Dermis microvascular lymphatic vessel endothelial cell (primary cell): ENCODE results near the gene IFNL2. TPM values are rescaled to one million over a fixed set of nuclear protein-coding genes. Genes with fewer than 3 reads are reported as not detected.
"Not testable (repeated sequence)": the region's sequence is repeated elsewhere in the genome, so short reads cannot be mapped to it uniquely, and the experiment has no call there.

ENCODE experiments used
- DNase-seq, 2 donors: peaks; one replicate each; pipeline versions ENCODE4 v3.0.0 to v3.0.0-alpha.2; 2010; ENCODE audit warnings: low read depth in 2 of 2
- total RNA-seq: library from RNA; depleted of rRNA; stranded (reverse); fragments of >200 nt; gene quantifications from 2 replicates; pipeline ENCODE4 v1.2.1, GENCODE V29; 2014

IFNL2 gene
- total RNA-seq, 1 donor from 2014 or later: not detected

GRCh38 chr19:39252458-39252857 lies 15.7 kb upstream of the IFNL2 start:
- DNase-seq: no peak

DNA sequence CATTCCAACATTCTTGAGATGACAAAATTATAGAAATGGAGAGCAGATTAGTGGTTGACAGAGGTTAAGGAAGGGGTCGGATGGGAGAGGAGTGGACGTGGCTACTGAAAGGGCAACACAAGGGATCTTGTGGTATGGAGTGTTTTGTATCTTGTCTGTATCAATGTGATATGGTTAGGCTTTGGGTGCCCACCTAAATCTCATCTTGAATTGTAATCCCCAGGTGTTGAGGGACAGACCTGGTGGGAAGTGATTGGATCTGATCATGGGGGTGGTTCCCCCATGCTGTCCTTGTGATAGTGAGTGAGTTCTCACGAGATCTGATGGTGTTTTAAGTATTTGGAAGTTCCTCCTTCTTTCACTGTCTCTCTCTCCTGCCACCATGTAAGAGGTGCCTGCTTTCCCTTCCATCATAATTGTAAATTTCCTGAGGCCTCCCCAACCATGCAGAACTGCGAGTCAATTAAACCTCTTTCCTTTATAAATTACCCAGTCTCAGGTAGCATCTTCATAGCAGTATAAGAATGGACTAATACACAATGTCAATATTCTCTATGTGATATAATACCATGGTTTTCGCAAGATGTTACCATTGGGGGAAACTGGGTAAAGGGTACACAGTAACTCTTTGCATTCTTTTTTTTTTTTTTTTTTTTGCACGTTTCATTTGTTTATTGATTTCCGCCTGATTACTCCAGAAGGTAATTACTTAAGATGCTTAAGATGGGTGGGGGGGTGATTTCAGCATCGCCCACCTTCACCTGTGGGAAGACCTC lies 14.6 kb upstream of the IFNL2 start:
- no peak for DNase-seq

GRCh38 chr19:39254531-39255345 lies 13.5 kb upstream of the IFNL2 start:
- no peak for DNase-seq

- DNase-seq: no peak
These were observed 11.0 kb upstream of the IFNL2 start for GRCh38 chr19:39257227-39257626.

DNA sequence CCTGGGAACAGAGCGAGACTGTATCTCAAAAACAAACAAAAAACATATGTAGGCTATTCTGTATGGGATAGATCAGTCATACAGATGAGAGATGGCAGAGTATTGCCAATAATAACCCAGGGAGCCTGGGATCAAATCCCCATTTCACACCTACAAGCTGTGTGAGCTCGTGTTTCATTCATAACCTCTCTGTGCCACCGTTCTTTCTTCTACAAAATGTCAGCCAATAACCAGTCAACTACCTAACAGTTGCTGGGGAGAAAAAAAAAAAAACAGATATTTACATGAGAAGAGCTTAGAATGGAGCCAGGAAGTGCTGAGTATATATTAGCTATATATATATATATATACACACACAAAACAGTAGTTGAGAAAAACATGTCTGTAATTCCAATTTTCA lies 6.5 kb upstream of the IFNL2 start:
- DNase-seq: no peak

- no peak for DNase-seq
These were observed 5.7 kb upstream of the IFNL2 start for GRCh38 chr19:39262496-39262895.

DNA sequence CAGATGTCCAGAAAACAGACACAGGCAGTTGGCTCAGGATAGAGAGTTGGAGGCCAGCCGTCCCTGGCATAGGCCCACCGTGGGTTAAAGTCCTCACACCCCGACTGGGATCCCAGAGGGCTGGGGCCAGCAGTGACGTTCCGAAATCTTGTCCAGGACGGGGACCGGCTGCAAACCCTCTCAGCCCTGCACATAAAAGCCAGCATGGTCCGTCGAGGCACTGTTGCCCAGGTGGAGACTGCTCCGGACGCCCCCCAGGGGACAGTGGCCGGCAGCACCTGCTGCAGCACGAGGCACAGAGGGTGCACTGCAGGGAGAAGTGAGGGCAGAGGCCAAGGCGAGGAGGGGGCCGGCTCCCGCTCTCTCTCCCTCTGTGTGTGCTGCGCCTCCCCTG lies 4.3 kb upstream of the IFNL2 start:
- DNase-seq: no peak

DNA sequence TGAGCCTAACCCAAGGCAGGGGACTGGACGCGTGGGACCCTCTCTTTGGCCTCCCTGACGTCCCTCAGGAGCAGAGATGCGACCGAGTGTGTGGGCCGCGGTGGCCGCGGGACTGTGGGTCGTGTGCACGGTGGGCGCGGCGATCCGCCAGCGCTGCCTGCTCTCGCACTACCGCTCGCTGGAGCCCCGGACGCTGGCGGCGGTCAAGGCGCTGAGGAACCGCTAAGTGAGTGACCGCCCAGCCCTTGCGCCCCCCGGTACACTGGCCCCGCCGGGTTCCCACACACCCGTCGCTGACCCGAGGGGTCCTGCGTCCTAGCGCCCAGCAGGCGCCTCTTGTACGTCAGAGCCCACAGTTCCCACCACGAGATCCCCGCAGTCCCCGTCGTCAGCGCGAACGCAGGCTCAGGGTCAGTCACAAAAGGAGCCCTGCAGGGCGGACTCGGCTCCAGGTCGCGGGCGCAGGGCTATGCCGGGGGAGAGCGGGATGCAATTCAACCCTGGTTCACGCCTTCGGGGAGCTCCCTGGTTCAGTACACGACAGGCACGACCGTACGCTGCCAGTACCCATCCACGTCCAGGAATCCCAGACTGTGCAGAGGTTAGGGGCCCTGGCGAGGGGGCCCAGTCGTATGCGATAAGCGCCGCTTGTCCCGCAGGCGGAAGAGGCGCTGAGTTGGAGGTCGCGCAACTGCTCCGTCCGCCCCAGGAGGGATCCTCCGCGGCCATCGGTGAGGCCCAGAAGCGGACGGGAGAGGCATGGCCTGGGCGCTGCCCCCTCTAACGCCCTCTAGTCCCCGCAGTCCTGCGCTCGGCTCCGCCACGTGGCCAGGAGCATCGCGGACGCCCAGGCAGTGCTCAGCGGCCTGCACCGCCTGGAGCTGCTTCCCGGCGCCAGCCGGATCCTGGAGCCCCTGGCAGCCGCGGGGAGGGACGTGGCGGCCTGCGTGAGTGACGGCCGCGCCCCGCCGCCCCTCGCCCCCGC lies 3.6 kb upstream of the IFNL2 start:
- no peak for DNase-seq

DNA sequence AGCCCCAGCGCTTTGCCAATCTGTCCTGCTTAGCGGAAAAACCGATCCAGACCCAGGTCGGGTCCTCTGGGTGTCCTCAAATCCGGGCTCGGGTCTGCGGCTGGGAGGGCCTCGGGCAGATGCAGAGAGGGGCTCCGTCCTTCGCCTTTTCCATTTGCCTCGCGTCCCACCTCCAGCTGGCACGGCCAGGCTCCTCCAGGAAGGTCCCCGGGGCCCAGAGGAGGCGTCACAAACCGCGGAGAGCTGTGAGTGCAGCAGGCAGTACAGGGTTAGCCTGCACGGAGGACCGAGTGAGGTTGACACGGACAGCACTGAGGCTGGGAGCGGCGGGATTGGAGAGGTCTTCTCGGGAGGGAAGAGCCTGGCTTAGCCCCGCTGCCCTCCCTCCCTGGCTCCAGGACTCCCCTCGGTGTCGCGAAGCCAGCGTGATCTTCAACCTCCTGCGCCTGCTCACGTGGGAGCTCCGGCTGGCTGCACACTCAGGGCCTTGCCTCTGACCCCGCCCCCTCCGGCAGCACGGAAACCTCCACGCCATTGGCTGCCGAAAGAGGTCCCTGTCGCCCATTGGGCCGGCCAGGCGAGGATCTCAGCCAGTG lies 2.8 kb upstream of the IFNL2 start:
- DNase-seq: no peak

- DNase-seq: not testable (repeated sequence)
These were observed 481 bp downstream of the IFNL2 start for GRCh38 chr19:39268531-39269223.

- DNase-seq: not testable (repeated sequence)
These were observed 1.2 kb downstream of the IFNL2 start for GRCh38 chr19:39269369-39269768.

GRCh38 chr19:39270036-39270871 lies 2.1 kb downstream of the IFNL2 start:
- DNase-seq: no peak

DNA sequence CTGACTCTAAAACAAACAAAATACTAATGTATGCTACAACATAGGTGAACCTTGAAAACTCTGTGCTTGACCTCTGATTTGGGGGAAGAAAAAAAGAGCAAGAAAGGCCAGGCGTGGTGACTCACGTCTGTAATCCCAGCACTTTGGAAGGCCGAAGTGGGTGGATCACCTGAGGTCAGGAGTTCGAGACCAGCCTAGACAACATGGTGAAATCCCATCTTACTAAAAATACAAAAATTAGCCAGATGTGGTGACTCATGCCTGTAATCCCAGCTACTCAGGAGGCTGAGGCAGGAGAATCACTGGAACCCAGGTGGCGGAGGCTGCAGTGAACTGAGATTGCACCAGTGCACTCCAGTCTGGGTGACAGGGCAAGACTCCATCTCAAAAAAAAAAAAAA lies 5.7 kb downstream of the IFNL2 start:
- DNase-seq: not testable (repeated sequence)

DNA sequence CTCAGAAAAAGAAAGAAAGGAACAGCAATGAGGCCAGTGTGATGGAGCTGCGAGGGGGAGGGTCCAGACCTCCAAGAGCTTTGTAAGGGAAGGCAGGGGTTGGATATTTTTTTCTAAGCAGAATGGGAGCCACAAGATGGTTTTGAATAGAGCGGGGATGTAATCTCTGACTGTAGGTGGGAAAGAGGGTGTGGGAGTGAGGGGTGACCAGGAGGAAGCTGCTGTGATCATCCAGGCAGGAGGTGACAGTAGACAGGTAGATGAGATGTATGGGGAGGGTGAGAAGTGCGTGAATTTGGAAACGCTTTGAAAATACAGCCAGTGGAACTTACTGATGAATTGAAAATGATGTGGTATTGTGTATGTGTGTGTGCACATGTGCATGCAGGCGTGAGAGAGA lies 7.4 kb downstream of the IFNL2 start:
- DNase-seq: no peak

DNA sequence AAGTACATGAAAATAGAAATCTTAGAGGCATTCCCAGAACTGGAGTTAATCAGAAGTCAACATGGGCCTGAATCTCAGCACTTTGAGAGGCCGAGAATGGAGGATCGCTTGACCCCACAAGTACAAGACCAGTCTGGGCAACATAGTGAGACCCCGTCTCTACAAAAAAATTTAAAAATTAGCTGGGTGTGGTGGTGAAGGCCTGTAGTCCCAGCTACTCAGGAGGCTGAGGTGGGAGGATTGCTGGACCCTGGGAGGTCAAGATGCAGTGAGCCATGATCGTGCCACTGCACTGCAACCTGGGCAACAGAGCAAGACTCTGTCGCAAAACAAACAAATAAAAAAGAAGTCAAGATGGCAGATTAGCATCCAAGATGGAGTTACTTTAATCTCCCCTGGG lies 8.5 kb downstream of the IFNL2 start:
- DNase-seq: no peak

DNA sequence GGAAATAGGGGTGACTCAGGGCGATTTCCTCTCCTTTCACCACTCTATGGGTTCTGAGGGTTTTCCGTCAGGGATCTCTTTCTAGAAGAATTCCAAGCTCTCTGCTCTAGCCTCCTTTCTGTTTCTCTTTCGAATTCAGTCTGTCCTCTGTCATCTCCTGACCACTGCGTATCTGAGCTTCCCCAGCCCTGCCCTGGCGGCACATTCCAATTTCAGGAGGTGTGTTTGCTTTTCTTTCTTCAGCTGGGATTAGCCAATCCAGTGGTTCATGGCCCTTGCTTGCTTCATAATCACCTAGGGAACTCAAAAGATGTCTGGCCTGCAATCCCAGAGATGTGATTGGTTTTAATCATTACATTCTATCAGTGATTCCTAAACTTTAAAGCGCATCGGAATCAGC lies 9.4 kb downstream of the IFNL2 start:
- DNase-seq: no peak

GRCh38 chr19:39282021-39282420 lies 13.8 kb downstream of the IFNL2 start:
- no peak for DNase-seq

- no peak for DNase-seq
These were observed 15.8 kb downstream of the IFNL2 start for GRCh38 chr19:39284032-39284431.

- no peak for DNase-seq
These were observed 25.2 kb downstream of the IFNL2 start for GRCh38 chr19:39293394-39293793.
